HEK293 (cell line): ENCODE measurements around the gene MRPL18.
"Not testable (repeated sequence)": the region's sequence is repeated elsewhere in the genome, so short reads cannot be mapped to it uniquely, and the experiment has no call there.

Source experiments
- CTCF ChIP-seq: fragments of 450-650 bp; formaldehyde crosslinking; IDR thresholded peaks from 2 replicates; pipeline ENCODE4 v1.5.1; 2016; ENCODE audit warnings: missing biosample characterization, missing genetic modification characterization
- ZBTB21 ChIP-seq: fragments of 450-650 bp; formaldehyde crosslinking; IDR thresholded peaks from 2 replicates; pipeline ENCODE4 v1.5.1; 2017; ENCODE audit warnings: missing biosample characterization, missing genetic modification characterization
- ZFHX2 ChIP-seq: fragments of 450-650 bp; formaldehyde crosslinking; conservative IDR thresholded peaks from 2 replicates; pipeline ENCODE4 v1.5.1; 2016; ENCODE audit warnings: missing biosample characterization, missing genetic modification characterization
- ZNF324 ChIP-seq: fragments of 450-650 bp; formaldehyde crosslinking; IDR thresholded peaks from 2 replicates; pipeline ENCODE4 v1.5.1; 2016; ENCODE audit warnings: missing biosample characterization, missing genetic modification characterization
- ZNF362 ChIP-seq: fragments of 450-650 bp; formaldehyde crosslinking; IDR thresholded peaks from 2 replicates; pipeline ENCODE4 v1.5.1; 2016; ENCODE audit warnings: missing biosample characterization, missing genetic modification characterization
- ZNF555 ChIP-seq: fragments of 450-650 bp; formaldehyde crosslinking; conservative IDR thresholded peaks from 2 replicates; pipeline ENCODE4 v1.5.1; 2017; ENCODE audit warnings: missing biosample characterization, mild to moderate bottlenecking, missing genetic modification characterization, inconsistent platforms
- ZNF623 ChIP-seq: fragments of 450-650 bp; formaldehyde crosslinking; IDR thresholded peaks from 2 replicates; pipeline ENCODE4 v1.5.1; 2016; ENCODE audit warnings: missing biosample characterization, missing genetic modification characterization

GRCh38 chr6:159824690-159825089 lies 34.4 kb downstream of the MRPL18 start:
- TF ChIP-seq ZNF362 (tag by site-specific recombination); ZFHX2 (tag by site-specific recombination); ZNF555 (tag by site-specific recombination); ZNF623; ZNF324 (tag by site-specific recombination); CTCF (tag by site-specific recombination); ZBTB21 (tag by site-specific recombination): not testable (repeated sequence)
